NCI-H1048 (cell line): Measurements from ENCODE around the gene IMMP2L.
"Not testable (repeated sequence)": the region's sequence is repeated elsewhere in the genome, so short reads cannot be mapped to it uniquely, and the experiment has no call there.

ENCODE experiments used
- DNase-seq: peaks from one replicate; lab custom pipeline; 2025; lab: John Stamatoyannopoulos, UW

The IMMP2L gene

DNA sequence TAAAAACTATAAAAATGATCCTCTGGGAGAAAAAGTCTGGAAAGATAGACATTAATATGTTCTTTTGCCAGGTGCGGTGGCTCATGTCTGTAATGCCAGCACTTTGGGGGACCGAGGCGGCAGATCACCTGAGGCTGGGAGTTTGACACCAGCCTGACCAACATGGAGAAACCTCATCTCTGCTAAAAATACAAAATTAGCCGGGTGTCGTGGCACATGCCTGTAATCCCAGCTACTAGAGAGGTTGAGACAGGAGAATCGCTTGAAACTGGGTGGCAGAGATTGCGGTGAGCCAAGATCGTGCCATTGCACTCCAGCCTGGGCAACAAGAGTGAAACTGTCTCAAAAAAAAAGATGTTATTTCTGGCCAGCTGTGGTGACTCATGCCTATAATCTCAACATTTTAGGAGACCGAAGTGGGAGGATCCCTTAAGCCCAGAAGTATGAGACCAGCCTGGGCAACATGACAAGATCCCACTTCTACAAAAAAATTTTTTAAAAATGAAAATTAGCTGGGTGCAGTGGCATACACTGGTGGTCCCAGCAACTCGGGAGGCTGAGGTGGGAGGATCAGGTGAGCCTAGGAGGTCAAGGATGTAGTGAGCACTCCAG, 573.3 kb downstream of the IMMP2L start:
- DNase-seq: no peak

DNA sequence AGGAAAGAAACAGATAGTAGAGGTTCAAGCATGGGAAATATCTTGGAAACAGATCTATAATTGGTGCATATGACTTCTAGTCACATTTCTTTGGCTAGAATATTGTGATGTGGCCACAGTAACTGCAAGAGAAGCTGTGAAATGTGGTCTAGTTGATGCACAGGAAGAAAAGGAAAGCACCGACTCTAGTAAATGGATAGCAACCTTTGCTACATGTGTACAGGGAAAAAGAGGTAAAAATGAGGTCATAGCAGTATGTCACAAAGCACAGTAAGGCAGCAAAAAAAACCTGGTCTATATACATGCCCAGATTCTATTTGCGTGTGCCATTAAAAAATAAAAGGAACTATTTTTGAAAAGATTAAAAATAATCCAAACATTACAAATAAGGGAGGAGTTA, 573.9 kb downstream of the IMMP2L start:
- DNase-seq: no peak

DNA sequence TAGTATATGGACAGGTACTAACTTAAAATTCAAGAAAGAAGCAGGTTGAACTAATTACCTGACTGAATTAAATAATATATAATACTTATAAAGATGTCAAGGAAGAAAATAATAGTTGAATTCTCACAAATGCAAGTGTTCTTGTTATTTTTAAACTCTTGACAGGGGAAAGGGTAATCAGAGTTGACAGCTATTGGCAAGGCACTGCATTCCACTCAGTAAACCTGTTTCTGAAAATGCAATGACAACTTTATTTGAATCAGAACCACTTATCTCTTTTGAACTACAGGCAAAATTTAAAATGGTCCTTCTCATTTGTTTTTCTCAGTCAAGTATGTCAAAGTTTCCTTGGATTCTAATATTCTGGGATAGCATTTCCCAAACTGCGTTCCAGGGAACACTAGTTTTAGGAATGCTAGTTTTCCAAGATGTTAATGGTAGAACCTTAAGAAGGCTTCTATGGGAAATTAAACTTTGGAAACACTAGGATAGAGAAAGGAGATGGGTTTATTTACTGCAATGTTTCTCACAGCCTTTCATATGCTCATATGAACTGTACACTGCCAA, 575.1 kb downstream of the IMMP2L start:
- no peak for DNase-seq

DNA sequence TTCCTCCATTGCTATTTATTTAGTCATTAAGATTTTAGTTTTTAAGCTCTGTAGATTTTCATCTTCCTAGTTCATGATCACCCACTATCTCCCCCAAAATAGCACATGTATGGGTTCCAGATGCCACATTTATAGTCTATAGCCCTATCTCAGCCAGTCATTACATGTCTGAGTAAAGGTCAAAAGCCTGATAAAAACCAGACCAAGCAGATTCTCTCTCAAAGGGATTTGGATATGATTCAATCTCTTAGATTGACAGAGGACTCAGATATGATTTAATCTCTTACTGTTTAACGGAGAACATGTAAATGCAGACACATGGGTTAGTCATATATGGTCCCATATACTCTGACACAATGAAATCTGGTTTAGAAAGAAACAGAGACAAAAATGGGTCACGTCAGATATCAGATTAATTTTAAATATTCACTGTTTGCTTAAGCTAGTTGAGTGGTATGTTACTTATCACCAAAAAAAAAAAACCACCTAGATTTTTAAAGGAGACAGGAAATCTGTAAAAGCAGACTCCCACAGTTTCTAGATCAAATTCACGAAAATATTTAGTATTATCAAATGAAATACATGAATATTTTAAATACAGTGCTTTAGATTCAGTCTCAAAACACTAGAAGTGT, 578.4 kb downstream of the IMMP2L start:
- DNase-seq: no peak

DNA sequence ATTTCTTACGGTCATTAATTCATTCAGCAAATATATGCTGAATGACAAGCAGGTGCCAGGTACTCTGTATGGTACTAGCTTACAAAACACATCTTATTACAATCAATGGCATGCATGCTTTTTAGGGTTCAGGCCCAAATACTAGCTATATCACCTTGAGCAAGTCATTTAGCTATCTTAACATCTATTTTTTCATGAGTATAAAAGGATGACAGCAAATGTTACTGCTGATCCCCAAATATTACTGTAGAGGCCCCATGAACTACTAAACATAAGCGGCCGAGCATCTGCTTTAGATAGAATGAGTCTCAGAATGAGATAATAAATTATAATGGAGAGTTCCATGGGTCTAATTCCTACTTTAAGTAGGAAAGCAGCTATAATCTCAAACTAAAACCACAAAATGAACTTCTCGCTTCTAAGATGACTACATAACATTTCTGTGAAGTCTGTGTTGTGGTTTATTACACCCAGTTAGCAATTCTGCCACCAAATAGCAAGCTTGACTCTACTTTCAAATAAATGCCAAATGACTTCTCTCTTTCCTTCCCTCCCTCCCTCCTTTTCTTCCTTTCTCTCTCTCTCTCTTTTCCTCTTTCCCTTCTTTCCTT, 585.1 kb downstream of the IMMP2L start:
- DNase-seq: no peak

DNA sequence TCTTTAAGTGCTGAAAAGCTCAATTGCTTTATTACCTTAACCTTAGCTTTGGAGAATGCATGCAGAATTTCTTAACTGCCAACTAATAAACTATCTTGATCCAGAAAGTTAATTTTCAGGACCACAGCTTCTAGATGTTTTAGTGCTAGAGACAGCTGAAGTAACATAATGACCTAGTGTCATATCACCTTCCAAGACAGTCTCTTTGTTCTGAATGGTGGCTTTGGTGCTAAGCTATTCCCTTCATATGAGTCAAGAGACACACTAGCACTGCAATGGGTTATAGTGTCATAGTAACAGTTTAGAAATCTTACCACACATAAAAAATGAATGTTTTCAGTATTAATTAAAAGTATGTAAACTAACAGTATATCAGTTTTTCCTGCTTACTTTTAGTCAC, 586.8 kb downstream of the IMMP2L start:
- DNase-seq: no peak

DNA sequence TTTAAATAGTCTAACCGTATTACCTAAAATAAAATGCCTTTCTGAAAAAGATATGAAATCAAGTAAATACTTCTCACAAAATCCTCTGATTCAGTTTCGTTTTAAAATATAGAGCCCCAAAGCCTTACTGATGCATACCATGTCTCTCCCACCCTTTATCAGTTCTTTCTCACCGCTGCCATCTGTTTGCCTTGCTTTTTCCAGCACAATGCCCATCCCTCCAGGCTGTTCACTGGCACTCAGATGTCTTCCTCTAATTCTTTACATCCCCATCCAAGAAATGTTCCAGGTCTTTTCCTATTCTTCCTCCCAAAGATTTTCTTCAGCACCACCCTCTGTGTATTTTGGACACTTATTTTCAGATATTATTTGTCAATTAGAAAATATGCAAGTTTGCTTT, 587.9 kb downstream of the IMMP2L start:
- DNase-seq: no peak

DNA sequence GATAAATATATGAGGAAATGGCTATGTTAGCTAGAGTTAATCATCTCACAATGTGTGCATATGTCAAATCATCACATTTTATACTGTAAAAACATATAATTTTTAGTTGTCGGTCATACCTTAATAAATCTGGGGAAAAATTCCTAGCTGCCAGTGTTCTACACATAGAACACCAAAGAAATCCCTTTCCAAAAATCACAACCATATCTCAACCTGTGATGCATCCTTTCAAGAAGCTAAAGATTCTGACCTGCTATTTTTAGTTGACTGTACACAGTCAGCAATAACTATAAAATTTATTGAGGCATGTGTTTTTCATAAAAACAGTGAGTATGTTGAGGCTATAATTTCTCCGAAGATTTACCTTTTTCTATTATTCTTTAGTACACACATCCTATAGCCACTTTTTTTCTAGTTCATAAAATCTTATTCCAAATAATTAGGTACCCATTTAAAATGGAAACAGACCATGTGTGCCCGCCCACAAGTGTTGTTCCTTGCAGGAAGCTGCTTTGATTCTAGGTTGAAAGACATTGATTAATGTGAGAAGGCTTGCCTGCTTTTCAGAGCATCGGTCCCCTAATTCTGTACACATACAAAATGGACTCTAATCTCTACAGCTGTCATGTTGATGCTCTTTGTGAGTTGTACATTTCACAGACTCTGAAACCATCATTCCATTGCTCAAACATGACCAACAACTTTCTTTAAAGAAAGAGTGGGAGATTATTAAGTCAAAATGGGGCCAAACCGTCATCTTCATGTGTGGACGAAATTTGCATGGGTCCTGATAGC, 588.9 kb downstream of the IMMP2L start:
- DNase-seq: no peak

DNA sequence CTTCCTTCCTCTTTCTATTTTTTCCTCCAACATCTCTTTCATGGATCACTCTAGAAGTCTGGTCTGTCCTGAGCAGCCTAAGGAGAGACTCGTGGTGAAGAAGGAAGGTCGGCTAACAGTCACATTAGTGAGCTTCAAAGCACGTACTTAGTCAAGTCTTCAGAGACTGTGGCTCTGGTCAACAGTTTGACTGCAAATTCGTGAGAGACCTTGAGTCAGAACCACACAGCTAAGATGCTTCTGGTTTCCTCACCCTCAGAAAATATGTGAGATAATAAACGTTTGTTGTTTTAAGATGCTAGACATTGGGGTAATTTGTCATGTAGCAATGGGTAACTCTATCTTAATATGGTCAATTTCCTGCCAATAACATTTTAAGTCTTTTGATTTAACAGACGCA, 597.5 kb downstream of the IMMP2L start:
- no peak for DNase-seq

DNA sequence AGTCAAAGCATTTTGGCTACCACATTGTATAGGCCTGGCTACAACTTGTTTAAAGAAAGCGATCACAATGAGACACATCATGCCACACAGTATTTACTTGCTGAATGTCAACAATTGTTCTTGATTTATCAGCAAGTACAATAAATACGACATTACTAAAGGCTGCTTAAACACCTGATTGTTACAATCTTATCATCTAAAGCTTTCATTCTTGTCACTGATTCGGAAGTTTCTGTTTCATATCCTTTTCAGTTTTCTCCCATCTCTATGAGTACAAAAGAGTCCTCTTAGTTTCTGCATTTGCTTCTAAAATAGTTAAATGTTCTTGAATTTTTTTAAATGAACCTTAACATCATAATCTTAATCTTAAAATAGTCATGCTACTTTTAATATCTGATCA, 599.5 kb downstream of the IMMP2L start:
- no peak for DNase-seq

DNA sequence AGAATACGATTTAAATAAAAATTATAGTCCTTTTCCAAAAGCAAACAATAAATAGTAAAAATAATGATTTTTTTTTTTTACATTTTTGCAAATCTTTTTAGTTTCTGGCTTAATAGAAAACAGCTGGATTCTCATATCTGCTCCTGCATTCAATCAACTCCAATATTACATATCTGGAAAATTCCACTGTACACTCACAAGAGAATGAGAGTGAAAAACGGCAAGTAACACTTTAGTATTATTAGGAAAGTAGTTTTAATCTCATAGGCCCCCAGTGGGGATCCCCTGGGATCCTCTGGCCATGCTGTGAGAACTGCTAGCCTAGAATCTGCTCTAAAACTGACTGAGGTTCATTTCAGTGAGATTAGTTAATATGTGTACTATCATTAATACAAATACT, 599.9 kb downstream of the IMMP2L start:
- DNase-seq: no peak

DNA sequence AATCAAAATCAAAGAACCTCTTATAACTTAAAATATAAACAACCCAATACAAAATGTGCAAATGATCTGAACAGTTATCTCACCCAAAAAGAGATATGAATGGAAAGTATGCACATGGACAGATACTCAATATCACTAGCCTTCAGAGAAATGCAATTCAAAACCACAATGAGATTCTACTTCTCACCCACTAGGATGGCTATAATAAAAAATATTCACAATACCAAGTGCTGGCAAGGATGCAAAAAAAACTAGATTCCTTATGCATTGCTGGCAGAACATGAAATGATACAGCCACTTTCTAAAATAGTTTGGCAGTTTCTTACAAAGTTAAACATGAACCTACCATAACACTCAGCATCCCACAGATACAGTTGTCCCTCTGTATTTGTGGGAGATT, 601.5 kb downstream of the IMMP2L start:
- no peak for DNase-seq

DNA sequence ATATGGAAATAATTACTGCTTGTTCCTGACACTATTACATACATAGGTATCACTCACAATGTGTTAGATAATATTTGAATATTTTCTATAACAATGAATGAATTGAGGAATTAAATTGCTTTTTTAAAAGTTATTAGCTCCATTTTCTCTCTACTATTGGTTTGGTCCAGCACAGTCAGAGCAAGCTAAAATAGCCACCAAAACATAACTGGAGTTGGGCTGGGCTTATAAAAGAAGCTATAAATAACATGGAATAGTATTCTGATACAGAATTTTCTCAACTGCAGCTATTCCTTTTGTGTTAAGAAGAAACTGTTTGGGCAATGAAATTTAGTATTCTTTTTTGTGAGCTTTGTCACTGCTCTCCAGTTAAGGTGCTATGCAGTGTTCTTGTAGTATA, 614.0 kb downstream of the IMMP2L start:
- DNase-seq: no peak

DNA sequence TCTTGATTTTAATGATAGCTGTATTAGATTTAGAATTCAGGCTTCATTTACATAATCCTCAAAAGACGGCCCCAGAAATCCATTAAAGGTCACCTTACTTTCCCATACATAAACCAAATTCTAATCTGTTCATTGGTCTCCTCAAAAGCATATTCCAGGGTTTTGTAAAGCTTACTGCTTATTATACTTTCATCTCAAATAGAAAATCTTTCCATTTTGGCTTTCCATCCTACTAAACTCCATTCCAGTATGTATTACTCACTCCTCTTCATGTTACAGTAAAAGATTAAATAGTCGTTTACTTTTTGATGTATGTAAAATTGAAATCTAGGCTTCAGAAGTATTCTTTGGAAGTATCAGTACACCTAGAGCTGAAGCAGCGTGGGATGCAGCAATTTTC, 614.9 kb downstream of the IMMP2L start:
- DNase-seq: no peak

DNA sequence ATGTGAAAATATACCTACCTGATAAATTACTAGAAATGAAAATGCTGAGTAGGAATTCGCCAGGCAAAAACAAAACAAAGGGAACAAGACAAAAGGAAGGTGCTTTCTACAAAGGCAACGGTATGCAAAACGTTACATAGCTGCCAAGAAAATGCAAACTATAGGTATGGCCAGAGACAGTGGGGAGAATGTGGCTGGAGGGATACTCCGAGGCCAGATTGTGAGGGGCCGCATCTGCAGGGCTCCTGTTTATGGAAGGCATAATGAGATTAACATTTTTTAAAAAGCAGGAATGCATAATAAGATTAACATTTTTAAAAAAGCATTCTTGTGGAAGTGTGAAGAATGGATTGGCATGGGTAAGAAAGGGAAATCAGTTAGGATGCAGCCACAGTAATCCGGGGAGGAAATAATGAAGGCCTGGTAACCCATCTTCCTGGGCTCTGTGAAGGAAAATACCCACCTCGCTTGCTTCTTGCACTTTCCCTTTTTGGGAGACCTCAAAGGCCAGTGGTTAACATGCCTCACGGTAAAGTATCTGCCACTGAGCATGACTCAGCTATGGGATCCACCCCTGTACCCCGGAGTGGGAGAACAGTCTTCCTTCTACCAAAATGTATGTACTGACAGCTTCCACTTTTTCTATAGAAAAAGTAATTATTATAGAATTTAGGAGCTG, 617.2 kb downstream of the IMMP2L start:
- DNase-seq: no peak

DNA sequence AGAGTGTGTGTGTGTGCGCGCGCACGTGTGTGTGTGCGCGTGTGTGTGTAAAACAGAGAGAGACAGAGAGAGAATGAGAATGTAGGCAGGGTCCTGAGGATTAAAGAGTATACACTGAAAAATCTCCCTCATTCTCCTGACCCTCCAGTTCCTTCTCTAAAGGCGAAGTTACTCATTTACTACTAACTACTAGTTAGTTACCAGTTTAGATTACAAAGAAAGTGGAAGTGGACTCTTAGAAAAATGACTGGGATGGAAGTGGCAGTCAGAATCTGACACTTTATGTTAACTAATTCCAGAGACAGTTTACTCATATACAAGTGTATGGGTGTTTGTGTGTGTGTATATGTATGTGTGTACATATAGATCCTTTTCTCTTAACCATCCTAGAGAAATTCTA, 617.8 kb downstream of the IMMP2L start:
- no peak for DNase-seq

DNA sequence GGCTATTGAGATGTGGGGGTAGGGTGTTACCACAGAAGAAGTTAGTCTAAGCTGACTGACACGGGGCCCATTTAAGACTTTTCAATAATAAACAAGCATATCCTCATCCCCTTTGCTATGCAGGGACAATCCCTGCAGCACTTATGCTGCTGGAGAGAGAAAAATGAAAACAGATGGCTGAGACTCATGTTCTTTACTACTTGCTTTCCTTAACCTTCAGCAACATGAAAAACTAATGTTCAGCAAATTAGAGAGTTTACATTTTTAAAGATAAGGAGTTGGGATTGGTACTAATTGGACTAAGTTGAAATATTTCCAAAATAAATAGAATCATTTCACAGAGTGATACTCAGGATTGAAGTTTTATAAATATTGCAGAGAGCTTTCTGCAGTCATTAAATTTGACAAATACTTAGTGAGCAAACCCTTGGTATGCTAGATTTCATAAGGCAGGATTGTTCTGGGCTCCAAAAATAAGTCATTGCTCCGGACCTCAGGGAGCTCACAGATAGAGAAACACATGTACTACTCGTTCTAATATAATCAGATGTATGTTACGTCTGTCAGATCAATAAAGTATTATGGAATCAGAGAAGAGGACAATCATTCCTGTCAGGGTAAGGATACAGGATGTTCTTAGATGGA, 618.5 kb downstream of the IMMP2L start:
- no peak for DNase-seq

DNA sequence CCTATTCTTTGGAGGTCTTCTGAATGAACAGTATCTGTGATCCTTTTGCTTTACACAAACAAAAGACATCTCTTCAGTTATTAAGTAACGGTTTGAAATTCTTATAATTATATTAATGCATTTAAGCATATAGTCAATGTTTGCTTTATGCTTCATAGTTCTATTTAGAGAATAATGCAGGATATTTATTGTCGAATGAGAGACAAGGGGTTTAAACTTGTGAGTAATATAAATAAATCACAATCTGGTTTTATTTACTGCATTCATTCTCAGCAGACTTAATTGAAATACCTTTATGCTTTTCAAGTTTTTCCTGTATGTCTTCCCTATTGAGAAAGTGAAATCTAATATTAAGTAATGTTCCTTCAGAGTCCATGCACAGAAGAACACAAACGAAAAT, 620.9 kb downstream of the IMMP2L start:
- no peak for DNase-seq

DNA sequence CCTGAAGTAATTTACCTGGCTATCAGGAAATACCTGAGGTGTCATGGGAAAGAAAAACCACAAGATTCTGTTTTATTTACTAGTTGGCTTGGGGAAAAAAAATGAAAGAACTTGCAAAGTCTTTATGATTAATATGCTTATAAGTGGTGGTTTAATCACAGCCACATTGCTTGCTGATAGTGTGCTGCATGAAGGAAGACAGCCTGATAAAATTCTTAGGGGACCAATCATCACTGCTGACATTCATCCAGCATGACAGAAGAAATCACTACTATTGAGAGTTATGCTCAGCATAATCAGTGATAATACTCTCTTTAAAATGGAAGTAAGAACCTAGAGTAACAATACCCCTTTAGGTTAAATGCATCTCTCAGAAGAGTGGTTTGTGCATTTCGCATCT, 621.5 kb downstream of the IMMP2L start:
- DNase-seq: no peak

DNA sequence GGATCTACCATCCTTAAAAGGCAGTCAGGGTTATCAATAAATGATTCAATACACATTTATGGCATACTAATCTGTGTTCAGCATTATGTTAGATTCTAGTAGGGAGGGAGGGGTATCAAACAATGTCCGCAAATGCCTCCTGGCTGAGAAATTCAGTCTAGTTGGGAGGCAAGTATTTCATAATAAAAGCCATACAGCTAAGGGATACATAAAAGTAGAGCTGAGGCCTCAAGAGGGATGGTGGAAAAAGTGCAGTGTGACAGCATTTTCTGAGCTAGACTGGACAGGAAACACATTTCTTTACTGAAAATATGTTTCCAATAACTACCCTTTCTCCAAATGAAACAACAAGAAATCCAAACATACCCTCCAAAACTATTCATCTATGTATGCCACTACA, 624.1 kb downstream of the IMMP2L start:
- no peak for DNase-seq

DNA sequence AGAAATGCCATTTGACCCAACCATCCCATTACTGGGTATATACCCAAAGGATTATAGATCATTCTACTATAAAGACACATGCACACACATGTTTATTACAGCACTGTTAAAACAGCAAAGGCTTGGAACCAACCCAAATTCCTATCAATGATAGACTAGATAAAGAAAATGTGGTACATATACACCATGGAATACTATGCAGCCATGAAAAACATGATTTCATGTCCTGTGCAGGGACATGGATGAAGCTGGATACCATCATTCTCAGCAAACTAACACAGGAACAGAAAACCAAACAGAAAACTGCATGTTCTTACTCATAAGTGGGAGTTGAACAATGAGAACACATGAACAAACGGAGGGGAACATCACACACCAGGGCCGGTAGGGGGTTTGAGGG, 625.6 kb downstream of the IMMP2L start:
- not testable (repeated sequence) for DNase-seq
